Measurements from ENCODE around the gene TMED8. TPM values are rescaled to one million over a fixed set of nuclear protein-coding genes. Genes with fewer than 3 reads are reported as not detected.

Gene TMED8
- total RNA-seq, 1 donor from 2014 or later, result 10.4 TPM

DNA sequence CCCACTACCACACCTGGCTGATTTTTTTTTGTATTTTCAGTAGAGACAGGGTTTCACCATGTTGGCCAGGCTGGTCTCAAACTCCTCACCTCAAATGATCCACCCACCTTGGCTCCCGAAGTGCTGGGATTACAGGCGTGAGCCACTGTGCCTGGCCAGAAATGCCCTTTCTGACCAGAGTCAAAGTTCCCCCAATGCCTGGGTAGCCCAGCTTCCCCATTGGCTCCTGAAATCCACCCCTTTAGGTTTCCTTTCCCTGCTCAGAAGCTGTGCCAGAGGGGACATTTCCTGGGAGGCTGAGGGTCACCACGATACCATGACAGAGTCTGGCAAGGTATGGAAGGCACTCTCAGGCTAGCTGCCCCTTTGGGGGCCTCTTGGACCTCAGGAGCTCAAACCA is 52.6 kb downstream of the TMED8 start:
- TF ChIP-seq, protein P1, sequence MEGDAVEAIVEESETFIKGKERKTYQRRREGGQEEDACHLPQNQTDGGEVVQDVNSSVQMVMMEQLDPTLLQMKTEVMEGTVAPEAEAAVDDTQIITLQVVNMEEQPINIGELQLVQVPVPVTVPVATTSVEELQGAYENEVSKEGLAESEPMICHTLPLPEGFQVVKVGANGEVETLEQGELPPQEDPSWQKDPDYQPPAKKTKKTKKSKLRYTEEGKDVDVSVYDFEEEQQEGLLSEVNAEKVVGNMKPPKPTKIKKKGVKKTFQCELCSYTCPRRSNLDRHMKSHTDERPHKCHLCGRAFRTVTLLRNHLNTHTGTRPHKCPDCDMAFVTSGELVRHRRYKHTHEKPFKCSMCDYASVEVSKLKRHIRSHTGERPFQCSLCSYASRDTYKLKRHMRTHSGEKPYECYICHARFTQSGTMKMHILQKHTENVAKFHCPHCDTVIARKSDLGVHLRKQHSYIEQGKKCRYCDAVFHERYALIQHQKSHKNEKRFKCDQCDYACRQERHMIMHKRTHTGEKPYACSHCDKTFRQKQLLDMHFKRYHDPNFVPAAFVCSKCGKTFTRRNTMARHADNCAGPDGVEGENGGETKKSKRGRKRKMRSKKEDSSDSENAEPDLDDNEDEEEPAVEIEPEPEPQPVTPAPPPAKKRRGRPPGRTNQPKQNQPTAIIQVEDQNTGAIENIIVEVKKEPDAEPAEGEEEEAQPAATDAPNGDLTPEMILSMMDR (IDR thresholded peaks at IDR 0.05), result no peak
- H3K4me3 Mint-ChIP-seq (ENCODE audit: unreplicated experiment), result no peak overlapping the region
- no peaks in the 10 kb centered on the region for H3K9me3 Mint-ChIP-seq (ENCODE audit: low read depth)
- H3K36me3 Mint-ChIP-seq (ENCODE audit: low read depth), result no peaks in the 10 kb centered on the region
- H3K27ac Mint-ChIP-seq (ENCODE audit: unreplicated experiment), result no peak overlapping the region
- DNase-seq (ENCODE audit: low spot score), result no peak
- H3K4me1 Mint-ChIP-seq (ENCODE audit: low read depth), result peaks cover 20% of the 10 kb centered on the region
- H3K27me3 Mint-ChIP-seq (ENCODE audit: low read depth), result no peaks in the 10 kb centered on the region

DNA sequence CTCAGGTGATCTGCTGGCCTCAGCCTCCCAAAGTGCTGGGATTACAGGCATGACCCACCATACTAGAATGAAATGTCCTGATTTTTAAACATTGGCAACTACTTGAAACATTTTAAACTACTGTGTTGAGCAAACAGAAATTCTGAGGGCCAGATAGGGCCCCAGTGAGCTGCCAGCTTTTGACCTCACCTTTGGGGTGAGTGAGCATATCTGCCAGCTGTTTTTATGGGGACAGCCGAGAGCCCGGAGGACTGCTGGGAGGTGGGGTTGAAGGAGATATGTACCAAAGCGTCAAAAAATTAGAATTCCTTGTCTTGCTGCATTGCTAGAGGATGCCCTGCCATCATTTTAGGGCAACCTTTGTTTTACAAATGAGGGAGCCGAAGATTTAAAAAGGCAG is 53.3 kb downstream of the TMED8 start:
- H3K4me1 Mint-ChIP-seq (ENCODE audit: low read depth), result peaks cover 24% of the 10 kb centered on the region
- H3K4me3 Mint-ChIP-seq (ENCODE audit: unreplicated experiment), result no peak overlapping the region
- no peaks in the 10 kb centered on the region for H3K27me3 Mint-ChIP-seq (ENCODE audit: low read depth)
- no peaks in the 10 kb centered on the region for H3K36me3 Mint-ChIP-seq (ENCODE audit: low read depth)
- no peak overlapping the region for H3K27ac Mint-ChIP-seq (ENCODE audit: unreplicated experiment)
- TF ChIP-seq, protein P1 (IDR thresholded peaks at IDR 0.05), result no peak
- H3K9me3 Mint-ChIP-seq (ENCODE audit: low read depth), result no peaks in the 10 kb centered on the region
- no peak for DNase-seq (ENCODE audit: low spot score)

DNA sequence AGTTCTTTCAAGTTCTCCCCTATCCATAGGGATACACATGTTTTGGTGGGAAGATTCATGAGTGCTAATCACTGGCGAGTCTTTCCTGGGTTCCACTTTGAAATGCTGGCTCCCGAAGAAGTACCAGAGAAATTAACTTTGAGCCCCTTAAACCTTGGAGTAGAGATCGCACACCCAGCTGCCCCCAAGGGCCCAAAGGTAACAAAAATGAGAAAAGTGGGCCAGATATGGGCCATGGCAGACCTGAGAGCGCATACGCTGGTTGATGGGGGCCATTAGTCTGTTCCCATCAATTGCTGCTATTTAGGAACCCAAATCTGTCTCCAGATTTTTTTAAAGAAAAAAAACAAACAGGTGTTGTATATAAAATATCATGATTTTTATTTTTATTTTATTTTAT is 53.9 kb downstream of the TMED8 start:
- Mint-ChIP-seq H3K4me3 (ENCODE audit: unreplicated experiment) (no peak overlapping the region), H3K9me3 (ENCODE audit: low read depth) (no peaks in the 10 kb centered on the region), H3K36me3 (ENCODE audit: low read depth) (no peaks in the 10 kb centered on the region), H3K27ac (ENCODE audit: unreplicated experiment) (no peak overlapping the region), H3K4me1 (ENCODE audit: low read depth) (peaks cover 28% of the 10 kb centered on the region), H3K27me3 (ENCODE audit: low read depth) (no peaks in the 10 kb centered on the region)
- TF ChIP-seq, protein P1 (IDR thresholded peaks at IDR 0.05), result no peak
- no peak for DNase-seq (ENCODE audit: low spot score)

DNA sequence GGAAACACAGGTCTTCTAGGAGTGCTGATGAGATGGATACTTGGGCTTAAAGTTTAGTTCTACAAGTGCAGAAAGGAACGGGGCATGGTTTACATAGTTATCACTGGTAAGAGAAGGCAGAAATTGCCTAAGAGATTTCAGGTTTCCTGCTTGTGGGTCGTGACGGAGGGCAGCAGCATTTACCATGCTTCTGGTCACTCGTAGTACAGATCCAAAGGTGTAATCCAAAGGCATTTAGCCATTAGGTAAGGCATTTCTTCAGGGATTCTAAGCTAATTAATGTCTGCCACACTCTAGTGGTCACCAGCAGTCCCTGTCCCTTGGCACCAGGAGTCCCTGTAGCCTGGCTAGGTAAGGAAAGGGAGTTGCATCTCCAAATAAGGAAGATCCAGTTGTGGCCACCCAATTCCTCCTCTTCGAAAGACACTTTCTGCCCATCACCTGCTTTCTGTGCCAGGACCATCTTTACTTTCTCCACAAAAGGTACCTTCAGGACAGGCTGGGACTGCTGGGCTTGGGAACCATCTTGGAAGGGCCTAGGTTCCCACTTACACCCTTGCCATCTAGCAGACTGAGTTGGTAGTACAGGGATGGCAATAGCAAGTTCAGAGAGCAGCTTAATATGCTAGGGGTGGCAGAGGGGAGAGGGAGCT is 54.5 kb downstream of the TMED8 start:
- Mint-ChIP-seq H3K36me3 (ENCODE audit: low read depth) (no peaks in the 10 kb centered on the region), H3K4me1 (ENCODE audit: low read depth) (peaks cover 31% of the 10 kb centered on the region), H3K4me3 (ENCODE audit: unreplicated experiment) (peak overlapping the region; percentile 98), H3K9me3 (ENCODE audit: low read depth) (no peaks in the 10 kb centered on the region), H3K27me3 (ENCODE audit: low read depth) (no peaks in the 10 kb centered on the region), H3K27ac (ENCODE audit: unreplicated experiment) (no peak overlapping the region)
- TF ChIP-seq, protein P1 (IDR thresholded peaks at IDR 0.05), result no peak
- DNase-seq (ENCODE audit: low spot score), result no peak

DNA sequence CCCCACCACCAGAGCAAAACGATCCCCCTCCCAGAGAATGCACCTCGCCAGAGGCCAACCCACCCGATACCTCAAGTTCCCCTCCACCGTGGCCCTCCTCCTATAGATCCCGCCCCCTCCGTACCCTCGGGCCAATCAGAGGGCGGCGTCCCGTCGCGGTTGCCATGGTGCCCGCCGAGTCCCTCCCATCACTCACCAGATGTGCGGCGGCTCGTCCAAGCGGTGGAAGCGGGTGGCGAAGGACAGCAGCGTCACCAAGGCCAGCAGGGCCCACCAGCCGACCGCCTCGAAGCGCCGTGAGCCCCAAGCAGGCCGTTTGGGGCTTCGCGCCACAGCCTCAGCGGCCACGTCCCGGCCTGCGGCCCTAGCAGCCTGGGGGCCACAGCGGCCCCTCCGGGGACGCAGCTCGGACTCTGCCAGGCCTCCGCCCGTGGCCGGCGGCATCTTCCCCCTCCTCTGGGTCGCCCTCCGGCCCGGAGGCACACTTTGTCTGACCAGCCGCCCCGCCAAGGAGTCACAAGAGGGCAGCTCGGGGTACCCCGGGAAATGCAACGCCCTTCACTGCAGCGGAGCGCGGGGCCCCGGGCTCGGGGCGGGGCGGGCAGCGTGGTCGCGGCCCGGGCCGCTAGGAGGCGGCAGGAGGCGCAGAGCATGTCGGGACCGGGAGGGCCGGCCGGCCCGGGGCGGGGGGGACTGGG is 56.5 kb downstream of the TMED8 start, which contains the start of gene POMT2:
TSS of gene POMT2 (minus strand) at position 646 of the 698 bp plus-strand sequence. CDS start at position 444, 202 bp downstream.
- Mint-ChIP-seq H3K4me3 (ENCODE audit: unreplicated experiment) (peak within 1 kb of the TSS; percentile 98), H3K9me3 (ENCODE audit: low read depth) (no peaks in the 10 kb centered on the region), H3K27ac (ENCODE audit: unreplicated experiment) (peak within 1 kb of the TSS; percentile 100), H3K4me1 (ENCODE audit: low read depth) (peaks cover 44% of the 10 kb centered on the region), H3K27me3 (ENCODE audit: low read depth) (no peaks in the 10 kb centered on the region), H3K36me3 (ENCODE audit: low read depth) (no peaks in the 10 kb centered on the region)
- DNase-seq (ENCODE audit: low spot score), result peak; percentile 98
- TF ChIP-seq, protein P1 (IDR thresholded peaks at IDR 0.05), result peak; percentile 80

Data from chondrocyte (in vitro differentiated cells).